CD14-positive monocyte (primary cell): ENCODE results near the gene APOB. TPM values are rescaled to one million over a fixed set of nuclear protein-coding genes. Genes with fewer than 3 reads are reported as not detected.

Experiments used
- DNase-seq, 3 donors: peaks; one replicate each; pipeline ENCODE4 v3.0.0-alpha.2; 2011 to 2022
- H2AFZ ChIP-seq: 2 replicates; pipeline ENCODE4 v1.6.0; 2012; ENCODE audit warnings: mild to moderate bottlenecking, low read depth, low read length, inconsistent platforms; ENCODE audit not compliant: insufficient read depth, poor library complexity, severe bottlenecking
- H3K27ac ChIP-seq, 2 donors: 1 replicate in 1 of 2; 2 replicates in 1 of 2; pipeline ENCODE4 v1.5.1; 2012 to 2013; ENCODE audit warnings: low read length in 2 of 2, control low read depth in 1 of 2, inconsistent platforms in 1 of 2, low read depth in 1 of 2, mild to moderate bottlenecking in 1 of 2
- H3K27me3 ChIP-seq, 2 donors: one replicate each; pipeline versions ENCODE4 v1.6.0 to v1.6.1; 2011 to 2013; ENCODE audit warnings: low read length in 2 of 2; ENCODE audit not compliant: control insufficient read depth in 2 of 2, insufficient read depth in 2 of 2
- H3K36me3 ChIP-seq, 2 donors: replicated peaks in 1 of 2; 1 replicate in 1 of 2; 2 replicates in 1 of 2; pipeline versions ENCODE4 v1.5.1 to v1.6.1; 2012 to 2013; ENCODE audit warnings: low read length in 2 of 2, control low read depth in 1 of 2, inconsistent platforms in 1 of 2, mild to moderate bottlenecking in 1 of 2; ENCODE audit not compliant: insufficient read depth in 2 of 2, control insufficient read depth in 1 of 2
- H3K4me1 ChIP-seq, 2 donors: 1 replicate in 1 of 2; 2 replicates in 1 of 2; pipeline versions ENCODE4 v1.5.1 to v1.6.1; 2012 to 2013; ENCODE audit warnings: low read length in 2 of 2, control low read depth in 1 of 2, inconsistent platforms in 1 of 2, mild to moderate bottlenecking in 1 of 2, moderate library complexity in 1 of 2; ENCODE audit not compliant: insufficient read depth in 2 of 2, control insufficient read depth in 1 of 2
- H3K4me2 ChIP-seq: replicated peaks from 2 replicates; pipeline ENCODE3; 2012; ENCODE audit warnings: low read length, moderate library complexity, mild to moderate bottlenecking; ENCODE audit not compliant: poor library complexity, severe bottlenecking; ENCODE audit errors: extremely low read depth
- H3K4me3 ChIP-seq, 3 experiments: fragments of 200-600 bp in 1 of 3; sonication (generic) in 1 of 3; replicated peaks in 1 of 3; 1 replicate in 2 of 3; 2 replicates in 1 of 3; pipeline ENCODE4 v1.5.1; 2011 to 2013; ENCODE audit warnings: low read length in 3 of 3, mild to moderate bottlenecking in 3 of 3, control low read depth in 2 of 3, low read depth in 2 of 3, inconsistent platforms in 1 of 3, moderate library complexity in 1 of 3
- H3K79me2 ChIP-seq: 2 replicates; pipeline ENCODE4 v1.6.0; 2012; ENCODE audit warnings: mild to moderate bottlenecking, control low read depth, inconsistent platforms, low read length, moderate library complexity; ENCODE audit not compliant: insufficient read depth
- H3K9ac ChIP-seq: 2 replicates; pipeline ENCODE4 v1.6.0; 2017; ENCODE audit warnings: low read length, mild to moderate bottlenecking; ENCODE audit not compliant: insufficient read depth, poor library complexity, severe bottlenecking
- H3K9me3 ChIP-seq, 2 donors: replicated peaks in 1 of 2; 1 replicate in 1 of 2; 2 replicates in 1 of 2; pipeline versions ENCODE4 v1.5.1 to v1.6.1; 2012 to 2013; ENCODE audit warnings: low read length in 2 of 2, control low read depth in 1 of 2; ENCODE audit not compliant: control insufficient read depth in 1 of 2, insufficient read depth in 1 of 2
- H4K20me1 ChIP-seq: 2 replicates; pipeline ENCODE4 v1.6.0; 2012; ENCODE audit warnings: mild to moderate bottlenecking, low read length, control low read depth, moderate library complexity; ENCODE audit not compliant: insufficient read depth
- H3K27ac Mint-ChIP-seq, 7 donors: one replicate each; pipeline ENCODE4 v1.8.0; 2020; ENCODE audit warnings: mild to moderate bottlenecking in 7 of 7, mixed read lengths in 7 of 7, moderate library complexity in 6 of 7, inconsistent platforms in 2 of 7
- H3K27me3 Mint-ChIP-seq, 3 donors: one replicate each; pipeline ENCODE4 v1.8.0; 2021 to 2022; ENCODE audit warnings: low read depth in 3 of 3, mild to moderate bottlenecking in 3 of 3, mixed read lengths in 3 of 3, moderate library complexity in 3 of 3, inconsistent platforms in 1 of 3
- H3K36me3 Mint-ChIP-seq, 2 donors: one replicate each; pipeline ENCODE4 v1.8.0; 2020; ENCODE audit warnings: mixed read lengths in 2 of 2, inconsistent platforms in 1 of 2, mild to moderate bottlenecking in 1 of 2
- H3K4me1 Mint-ChIP-seq: one replicate; pipeline ENCODE4 v1.8.0; 2020; ENCODE audit warnings: mild to moderate bottlenecking, mixed read lengths
- H3K4me3 Mint-ChIP-seq, 2 donors: one replicate each; pipeline ENCODE4 v1.8.0; 2020; ENCODE audit warnings: mild to moderate bottlenecking in 2 of 2, mixed read lengths in 2 of 2, moderate library complexity in 1 of 2
- H3K9me3 Mint-ChIP-seq, 7 donors: one replicate each; pipeline ENCODE4 v1.8.0; 2020 to 2022; ENCODE audit warnings: mixed read lengths in 7 of 7, mild to moderate bottlenecking in 6 of 7, moderate library complexity in 6 of 7, inconsistent platforms in 2 of 7
- WGBS: methylation state at CpG from one replicate; pipeline ENCODE4 v1.1.5; 2013; ENCODE audit warnings: missing lambda C conversion rate; ENCODE audit not compliant: insufficient coverage; 5-methylcytosine and 5-hydroxymethylcytosine counted together
- intact Hi-C, 2 donors: fragments of 100-400 bp; cut with micrococcal nuclease; formaldehyde crosslinking; loops; one replicate each; pipeline versions ENCODE4 v1.15.0 to v1.15.1; 2023
- polyA plus RNA-seq, 3 donors: library from polyadenylated mRNA; depleted of rRNA in 1 of 3; unstranded in 2 of 3; stranded (reverse) in 1 of 3; fragments of 300-500 nt in 2 of 3; fragments of >200 nt in 1 of 3; fragmentation: Illumina TruSeq in 2 of 3; gene quantifications; 1 replicate in 2 of 3; 2 replicates in 1 of 3; pipeline ENCODE4 v1.2.3, GENCODE V29; 2012 to 2021
- TF ChIP-seq, protein P1 (sequence below): fragments of 200-600 bp; IDR thresholded peaks from one replicate; pipeline ENCODE4 v1.8.0; 2022; ENCODE audit warnings: antibody characterized with exemption, mild to moderate bottlenecking

Gene APOB
- polyA plus RNA-seq, 3 donors: 0.02 TPM; not detected in 2

GRCh38 chr2:21015281-21015645 lies 28.6 kb downstream of the APOB start:
- Mint-ChIP-seq H3K4me3 (no peak overlapping the region), H3K9me3 (peaks cover 0 to 5% (median 1%) of the 10 kb centered on the region in 7 donors), H3K27ac (no peak overlapping the region), H3K27me3 (peaks cover 0 to 4% (median 0%) of the 10 kb centered on the region in 3 donors), H3K4me1 (no peaks in the 10 kb centered on the region), H3K36me3 (no peaks in the 10 kb centered on the region)
- intact Hi-C loops: no loop called here
- no peaks in the 10 kb centered on the region for H3K36me3 ChIP-seq
- no peaks in the 10 kb centered on the region for H3K27me3 ChIP-seq
- no peaks in the 10 kb centered on the region for H3K9me3 ChIP-seq
- no peak overlapping the region for H3K9ac ChIP-seq
- no peak overlapping the region for H3K4me3 ChIP-seq
- TF ChIP-seq, protein P1, sequence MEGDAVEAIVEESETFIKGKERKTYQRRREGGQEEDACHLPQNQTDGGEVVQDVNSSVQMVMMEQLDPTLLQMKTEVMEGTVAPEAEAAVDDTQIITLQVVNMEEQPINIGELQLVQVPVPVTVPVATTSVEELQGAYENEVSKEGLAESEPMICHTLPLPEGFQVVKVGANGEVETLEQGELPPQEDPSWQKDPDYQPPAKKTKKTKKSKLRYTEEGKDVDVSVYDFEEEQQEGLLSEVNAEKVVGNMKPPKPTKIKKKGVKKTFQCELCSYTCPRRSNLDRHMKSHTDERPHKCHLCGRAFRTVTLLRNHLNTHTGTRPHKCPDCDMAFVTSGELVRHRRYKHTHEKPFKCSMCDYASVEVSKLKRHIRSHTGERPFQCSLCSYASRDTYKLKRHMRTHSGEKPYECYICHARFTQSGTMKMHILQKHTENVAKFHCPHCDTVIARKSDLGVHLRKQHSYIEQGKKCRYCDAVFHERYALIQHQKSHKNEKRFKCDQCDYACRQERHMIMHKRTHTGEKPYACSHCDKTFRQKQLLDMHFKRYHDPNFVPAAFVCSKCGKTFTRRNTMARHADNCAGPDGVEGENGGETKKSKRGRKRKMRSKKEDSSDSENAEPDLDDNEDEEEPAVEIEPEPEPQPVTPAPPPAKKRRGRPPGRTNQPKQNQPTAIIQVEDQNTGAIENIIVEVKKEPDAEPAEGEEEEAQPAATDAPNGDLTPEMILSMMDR: no peak
- no peak overlapping the region for H3K4me2 ChIP-seq
- DNase-seq: no peak
- H3K4me1 ChIP-seq: no peaks in the 10 kb centered on the region
- H2AFZ ChIP-seq: no peak overlapping the region
- no peaks in the 10 kb centered on the region for H4K20me1 ChIP-seq
- no peak overlapping the region for H3K27ac ChIP-seq
- H3K79me2 ChIP-seq: no peaks in the 10 kb centered on the region
- no CpG with 5 or more reads among the region's 3 CpGs for WGBS

DNA sequence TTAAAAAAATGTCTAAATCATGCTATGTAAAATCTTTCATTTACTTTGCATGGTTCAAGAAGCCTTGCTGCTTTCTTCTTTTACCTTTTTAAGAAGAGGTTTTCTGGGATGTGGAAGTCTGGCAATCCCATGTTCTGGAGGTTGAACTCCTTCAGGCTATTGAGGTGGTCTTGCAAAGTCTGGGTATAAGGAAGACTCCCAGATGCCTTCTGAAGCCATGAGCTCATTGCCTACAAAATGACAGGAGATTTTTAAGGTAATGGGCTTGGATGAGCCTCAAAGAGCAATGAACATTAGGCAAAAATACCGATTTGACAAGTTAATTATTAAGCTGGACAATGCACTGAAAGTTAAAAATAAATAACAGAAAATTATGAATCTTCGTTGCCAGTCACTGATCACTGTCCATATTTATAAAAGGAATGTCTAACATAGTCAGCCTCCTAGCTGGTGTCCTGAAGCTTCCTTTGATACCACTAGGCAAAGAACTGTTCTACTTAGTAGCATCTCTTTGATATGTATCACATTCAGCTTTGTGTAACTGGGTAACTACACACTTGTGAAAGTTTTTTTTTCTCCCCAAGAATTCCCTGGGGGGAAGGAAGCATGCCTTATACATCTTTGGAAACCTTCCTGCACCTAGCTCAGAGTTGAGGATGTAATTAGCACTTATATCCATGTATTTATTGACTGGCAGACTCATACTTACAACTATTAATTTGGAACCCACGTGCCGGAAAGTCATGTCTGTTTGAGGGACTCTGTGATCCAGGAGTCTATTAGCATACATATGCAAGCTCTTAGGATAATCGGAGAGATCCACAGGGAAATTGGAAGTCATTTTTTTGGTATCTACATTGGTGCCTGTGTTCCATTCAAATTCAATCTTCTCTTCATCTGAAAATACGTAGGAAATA lies 29.3 kb downstream of the APOB start:
- intact Hi-C loops: no loop called here

More for the DNA sequence above, 29.3 kb downstream of the APOB start:
- no peak overlapping the region for H3K9ac ChIP-seq
- TF ChIP-seq, protein P1: no peak
- no peaks in the 10 kb centered on the region for H3K36me3 ChIP-seq
- Mint-ChIP-seq H3K4me1 (no peaks in the 10 kb centered on the region), H3K4me3 (no peak overlapping the region), H3K36me3 (no peaks in the 10 kb centered on the region), H3K27ac (no peak overlapping the region), H3K9me3 (peaks cover 0 to 5% (median 1%) of the 10 kb centered on the region in 7 donors), H3K27me3 (peaks cover 0 to 4% (median 0%) of the 10 kb centered on the region in 3 donors)
- no peak overlapping the region for H3K27ac ChIP-seq
- no peaks in the 10 kb centered on the region for H3K9me3 ChIP-seq
- H3K4me2 ChIP-seq: no peak overlapping the region
- no peak for DNase-seq
- no peaks in the 10 kb centered on the region for H3K4me1 ChIP-seq
- no peak overlapping the region for H2AFZ ChIP-seq
- no CpG with 5 or more reads among the region's 6 CpGs for WGBS
- no peaks in the 10 kb centered on the region for H4K20me1 ChIP-seq
- no peaks in the 10 kb centered on the region for H3K79me2 ChIP-seq
- no peak overlapping the region for H3K4me3 ChIP-seq
- no peaks in the 10 kb centered on the region for H3K27me3 ChIP-seq
